ENCODE data around the gene ANKS1B.
A peak's percentile ranks its signal among the peaks of the same experiment; 100 is the strongest.
"Not testable (repeated sequence)": the region's sequence is repeated elsewhere in the genome, so short reads cannot be mapped to it uniquely, and the experiment has no call there.

Gene ANKS1B

GRCh38 chr12:98868538-98868937, 1116.2 kb downstream of the ANKS1B start:
- no peak for DNase-seq (ENCODE audit: low spot score)

DNA sequence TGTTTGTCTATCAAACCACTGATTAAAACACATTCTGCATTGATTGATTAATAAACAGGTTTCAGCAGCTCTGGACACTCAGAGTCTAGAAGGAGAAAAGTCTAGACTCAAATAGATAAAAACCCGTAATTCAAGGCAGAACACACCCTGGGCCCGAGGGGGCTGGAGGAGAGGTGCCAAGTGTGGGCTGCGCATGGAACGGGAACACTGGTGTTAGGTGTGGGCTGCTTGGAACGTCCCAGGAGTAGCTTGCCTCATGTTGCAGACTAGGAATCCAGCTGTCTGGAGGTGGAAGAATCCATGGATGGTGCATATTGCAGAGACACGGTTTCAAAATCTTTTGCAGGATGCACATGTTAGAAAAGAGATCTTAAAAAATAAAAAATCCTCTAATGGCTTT, 1116.7 kb downstream of the ANKS1B start:
- no peak for DNase-seq (ENCODE audit: low spot score)

DNA sequence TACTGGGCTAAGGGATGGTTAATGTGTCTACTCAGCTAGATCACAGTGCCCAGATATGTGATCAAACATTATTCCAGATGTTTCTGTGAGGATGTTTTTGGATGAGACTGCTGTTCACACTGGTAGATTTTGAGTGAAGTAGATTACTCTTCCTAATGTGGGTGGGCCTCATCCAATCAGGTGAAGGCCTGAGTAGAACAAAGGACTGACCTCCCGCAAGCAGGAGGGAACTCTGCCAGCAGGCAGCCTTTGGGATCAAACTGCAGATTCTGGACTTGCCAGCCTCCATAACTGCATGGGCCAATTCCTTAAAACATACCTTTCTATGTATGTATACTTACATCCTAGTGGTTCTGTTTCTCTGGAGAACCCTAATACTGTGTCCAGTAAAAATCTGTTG, 1120.4 kb downstream of the ANKS1B start:
- no peak for DNase-seq (ENCODE audit: low spot score)

- no peak for DNase-seq (ENCODE audit: low spot score)
These were observed 1121.6 kb downstream of the ANKS1B start for GRCh38 chr12:98863167-98863566.

- DNase-seq (ENCODE audit: low spot score): no peak
These were observed 1123.5 kb downstream of the ANKS1B start for GRCh38 chr12:98861251-98861650.

DNA sequence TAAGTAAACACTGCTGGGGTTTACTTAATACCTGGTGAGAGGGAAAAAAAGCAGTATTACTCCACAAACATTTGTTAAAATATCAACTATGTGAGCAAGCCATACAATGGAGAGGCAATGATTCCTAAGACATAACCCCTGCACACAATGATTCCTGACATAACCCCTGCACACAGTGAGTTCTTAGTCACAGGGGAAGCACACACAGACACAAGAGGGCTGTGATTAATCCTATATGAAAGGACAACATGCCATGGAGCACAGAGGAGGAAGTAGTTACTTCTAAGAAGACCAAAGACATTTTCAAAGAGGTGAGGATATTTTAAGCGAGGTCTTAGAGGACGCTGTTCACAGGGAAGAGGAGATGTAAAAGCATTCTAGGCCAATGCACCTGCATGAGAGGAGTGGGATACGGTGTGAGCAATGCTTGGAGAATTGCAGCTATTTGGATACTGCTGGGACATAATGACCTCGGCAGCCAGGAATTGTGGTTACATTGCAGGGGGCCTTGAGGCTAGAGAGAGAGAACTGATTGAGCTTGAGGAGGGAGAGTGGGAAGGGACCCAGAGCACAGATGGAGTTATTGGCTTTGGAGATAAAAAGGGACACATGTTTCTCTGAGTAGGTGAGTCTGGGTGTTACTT, 1127.7 kb downstream of the ANKS1B start:
- DNase-seq (ENCODE audit: low spot score): no peak

DNA sequence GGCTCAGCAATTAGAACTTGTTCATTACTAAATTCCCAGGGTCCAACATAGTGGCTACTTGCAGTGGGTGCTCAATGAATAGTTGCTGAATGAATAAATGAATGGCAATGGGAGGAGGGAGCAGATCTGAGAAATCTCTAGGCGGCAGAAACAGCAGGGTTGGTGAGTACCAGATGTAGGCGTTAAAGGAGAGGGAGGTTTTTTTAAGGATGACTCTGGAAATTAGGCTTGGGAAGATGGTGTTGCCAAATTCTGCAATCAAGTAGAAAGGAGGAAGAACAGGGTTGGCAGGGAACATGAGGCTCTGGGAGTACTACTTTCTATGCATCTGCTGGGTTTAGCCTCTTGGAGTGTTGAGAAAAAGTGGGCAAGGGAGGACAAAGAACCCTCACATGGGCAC, 1132.6 kb downstream of the ANKS1B start:
- DNase-seq (ENCODE audit: low spot score): no peak

GRCh38 chr12:98847242-98847641, 1137.5 kb downstream of the ANKS1B start:
- DNase-seq (ENCODE audit: low spot score): no peak

GRCh38 chr12:98845957-98846356, 1138.8 kb downstream of the ANKS1B start:
- DNase-seq (ENCODE audit: low spot score): peak; percentile 29

DNA sequence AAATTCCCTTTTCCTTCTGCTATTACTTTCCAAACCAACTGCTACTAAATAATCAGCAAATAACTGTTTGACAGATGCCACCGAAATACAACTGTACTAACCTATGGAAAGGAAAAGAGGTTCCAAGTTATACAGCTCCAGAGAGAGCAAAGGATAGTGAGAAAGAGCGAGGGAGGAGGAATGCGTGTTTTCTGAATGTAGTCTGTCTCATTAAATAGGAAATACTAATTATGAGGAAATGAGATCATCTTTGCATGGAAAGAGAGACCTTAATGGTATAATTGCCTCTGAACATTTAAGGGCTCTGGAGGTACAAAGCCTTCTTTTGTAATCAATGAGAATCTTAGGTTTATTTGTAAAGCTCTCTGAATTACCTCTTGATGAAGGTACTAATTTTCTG, 1144.4 kb downstream of the ANKS1B start:
- DNase-seq (ENCODE audit: low spot score): no peak

GRCh38 chr12:98838231-98838647, 1146.5 kb downstream of the ANKS1B start:
- peak; percentile 20 for DNase-seq (ENCODE audit: low spot score)

DNA sequence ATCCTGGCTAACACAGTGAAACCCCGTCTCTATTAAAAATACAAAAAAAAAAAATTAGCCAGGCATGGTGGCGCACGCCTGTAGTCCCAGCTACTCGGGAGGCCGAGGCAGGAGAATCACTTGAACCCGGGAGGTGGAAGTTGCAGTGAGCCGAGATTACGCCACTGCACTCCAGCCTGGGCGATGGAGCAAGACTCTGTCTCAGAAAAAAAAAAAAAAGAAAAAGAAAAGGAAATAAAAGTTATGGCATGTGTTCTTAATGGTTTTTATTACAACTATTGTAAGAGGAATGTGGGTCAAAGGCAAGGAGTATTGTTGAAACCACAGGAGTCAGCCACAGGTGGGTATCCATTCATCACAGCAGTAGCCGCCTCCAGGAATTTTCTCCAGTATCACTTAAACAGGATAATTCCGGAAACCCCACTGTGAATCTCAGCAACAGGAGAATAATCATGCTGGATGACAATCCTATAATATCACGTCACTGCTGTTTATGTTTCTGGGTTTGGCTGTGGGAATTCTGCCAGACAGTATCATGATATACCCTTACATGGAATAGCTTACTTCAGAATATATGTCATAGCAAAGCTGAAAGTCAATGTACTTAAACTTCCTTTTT, 1147.5 kb downstream of the ANKS1B start:
- not testable (repeated sequence) for DNase-seq (ENCODE audit: low spot score)

GRCh38 chr12:98830657-98831056, 1154.1 kb downstream of the ANKS1B start:
- no peak for DNase-seq (ENCODE audit: low spot score)

GRCh38 chr12:98828802-98829600, 1155.7 kb downstream of the ANKS1B start:
- peak; percentile 10 for DNase-seq (ENCODE audit: low spot score)

GRCh38 chr12:98823012-98823411, 1161.7 kb downstream of the ANKS1B start:
- no peak for DNase-seq (ENCODE audit: low spot score)

- no peak for DNase-seq (ENCODE audit: low spot score)
These were observed 1162.9 kb downstream of the ANKS1B start for GRCh38 chr12:98821866-98822265.

- DNase-seq (ENCODE audit: low spot score): no peak
These were observed 1163.5 kb downstream of the ANKS1B start for GRCh38 chr12:98821232-98821631.

- no peak for DNase-seq (ENCODE audit: low spot score)
These were observed 1164.8 kb downstream of the ANKS1B start for GRCh38 chr12:98819821-98820404.

DNA sequence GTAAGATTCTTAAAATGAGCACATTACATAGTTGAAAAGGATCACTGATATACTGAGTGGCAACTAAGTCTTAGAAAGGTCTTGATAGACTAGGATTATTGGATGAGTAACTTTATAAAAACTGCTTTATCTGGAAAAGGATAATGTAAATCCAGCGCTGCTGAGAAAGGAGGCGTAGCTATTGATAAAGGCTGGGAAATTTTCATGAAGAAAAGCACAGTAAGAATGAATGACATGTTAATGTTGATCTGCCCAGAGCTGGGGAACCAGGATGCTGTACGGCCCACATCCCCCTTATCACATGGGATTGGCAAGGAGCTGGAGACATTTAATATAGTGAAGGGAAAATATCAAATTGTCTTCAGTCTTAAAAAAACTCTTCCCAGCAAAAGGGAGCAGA, 1165.7 kb downstream of the ANKS1B start:
- no peak for DNase-seq (ENCODE audit: low spot score)

- DNase-seq (ENCODE audit: low spot score): no peak
These were observed 1166.5 kb downstream of the ANKS1B start for GRCh38 chr12:98818239-98818638.

DNA sequence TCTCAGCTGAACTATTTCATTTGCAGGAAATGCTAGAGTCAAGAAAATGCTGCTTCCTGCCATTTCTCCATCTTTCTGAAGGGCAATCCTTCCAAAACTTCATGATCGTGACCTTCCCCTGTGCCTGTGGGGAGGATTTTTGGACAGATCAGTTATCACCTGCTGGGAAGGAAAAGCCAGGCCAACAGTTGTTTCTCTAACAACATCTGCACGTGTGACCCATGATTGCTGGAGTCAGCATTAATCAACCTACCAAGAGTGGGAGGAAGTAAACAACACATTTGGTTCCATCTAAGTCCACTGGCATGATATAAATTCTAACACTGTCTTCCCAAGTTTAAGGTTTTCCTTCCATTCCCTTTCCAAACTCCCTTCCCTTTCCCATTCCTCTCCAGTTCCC, 1167.0 kb downstream of the ANKS1B start:
- DNase-seq (ENCODE audit: low spot score): no peak

DNA sequence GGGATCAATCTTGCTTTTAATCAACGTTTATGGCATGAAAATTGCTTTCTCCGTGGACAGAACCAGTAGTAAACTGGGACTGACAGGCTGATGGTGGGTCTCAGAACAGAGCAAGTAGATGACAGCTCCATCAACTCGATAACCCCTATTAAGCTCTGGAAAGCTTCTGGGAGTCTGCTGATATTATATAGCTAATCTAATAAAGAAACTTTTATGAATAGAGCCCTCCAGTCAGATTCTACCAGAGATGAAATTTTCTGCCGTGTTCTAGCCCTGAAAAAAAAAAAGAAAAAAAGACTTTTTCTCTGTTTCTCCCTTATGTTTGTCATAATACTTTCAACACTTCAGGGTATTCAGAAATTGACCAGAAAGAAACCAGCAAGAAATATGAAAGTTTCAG, 1168.0 kb downstream of the ANKS1B start:
- no peak for DNase-seq (ENCODE audit: low spot score)

GRCh38 chr12:98814254-98814653, 1170.5 kb downstream of the ANKS1B start:
- no peak for DNase-seq (ENCODE audit: low spot score)
